Smooth muscle cell of the pulmonary artery (primary cell): ENCODE results near the gene SPDEF. TPM values are rescaled to one million over a fixed set of nuclear protein-coding genes. Genes with fewer than 3 reads are reported as not detected.

Source experiments
- total RNA-seq: library from RNA; depleted of rRNA; stranded (reverse); fragments of >200 nt; gene quantifications from 2 replicates; pipeline ENCODE4 v1.2.3, GENCODE V29; 2014

Gene SPDEF
- total RNA-seq = not detected in 2 replicates

DNA sequence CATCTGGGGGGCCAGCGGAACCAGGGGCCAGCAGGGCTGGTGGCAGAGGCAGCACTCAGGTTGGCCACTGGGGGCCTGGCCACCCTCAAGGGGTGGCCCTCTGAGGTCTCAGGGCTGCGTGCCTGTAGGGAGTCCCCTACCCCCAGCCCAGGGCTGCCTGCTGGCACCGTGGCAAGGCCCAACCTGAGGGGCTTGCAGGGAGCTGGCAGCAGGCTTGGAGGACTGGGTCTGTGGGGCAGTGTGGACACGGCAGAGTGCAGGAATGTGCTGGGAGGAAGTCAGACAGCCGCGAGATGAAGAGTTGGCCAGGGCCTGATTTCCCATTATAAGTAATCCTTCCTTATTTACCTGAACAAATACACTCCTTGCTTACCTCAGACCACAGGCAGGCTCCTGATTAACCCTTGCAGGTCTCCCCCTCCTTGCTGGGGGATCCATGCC, at the start of gene SPDEF:
Gene SPDEF (minus strand): TSS at position 299 of the 441 bp plus-strand sequence. CDS start 11,874 bp downstream, outside the sequence.

Other genes with a start within 250 kb of the SPDEF start
- gene NUDT3, start 163.7 kb downstream of the SPDEF start, total RNA-seq = 15.7 and 19.9 TPM in 2 replicates
- 654 and 809 TPM in 2 replicates for gene RPS10, start 130.3 kb downstream of the SPDEF start, total RNA-seq
- 0.07 TPM in 1 of 2 replicates, not detected in the other for gene PACSIN1, start 90.3 kb downstream of the SPDEF start, total RNA-seq
- gene ILRUN, start 140.4 kb upstream of the SPDEF start, total RNA-seq = 52.6 and 53.9 TPM in 2 replicates
- gene SNRPC, start 201.2 kb upstream of the SPDEF start, total RNA-seq = 36.6 and 45.2 TPM in 2 replicates
- gene BLTP3A, start 235.8 kb upstream of the SPDEF start, total RNA-seq = 6.1 and 7.3 TPM in 2 replicates